Right atrium auricular region (tissue), 2 donors: ENCODE results near the gene CD79A. TPM values are rescaled to one million over a fixed set of nuclear protein-coding genes. Genes with fewer than 3 reads are reported as not detected.

Experiments used
- DNase-seq: peaks from one replicate; pipeline ENCODE4 v3.0.0-alpha.2; 2019; ENCODE audit warnings: low spot score
- H3K27ac ChIP-seq, 2 donors: fragments of 200-600 bp; sonication (generic); 1 replicate in 1 of 2; 2 replicates in 1 of 2; pipeline ENCODE4 v1.5.1; 2016 to 2019
- H3K27me3 ChIP-seq, 2 donors: fragments of 200-600 bp; sonication (generic); one replicate each; pipeline versions ENCODE4 v1.5.1 to v1.6.0; 2017 to 2019
- H3K36me3 ChIP-seq: fragments of 200-600 bp; sonication (generic); one replicate; pipeline ENCODE4 v1.5.1; 2016
- H3K4me1 ChIP-seq, 2 donors: fragments of 200-600 bp; sonication (generic); one replicate each; pipeline versions ENCODE4 v1.5.1 to v1.6.0; 2017 to 2019
- H3K4me3 ChIP-seq, 2 donors: fragments of 200-600 bp; sonication (generic); 1 replicate in 1 of 2; 2 replicates in 1 of 2; pipeline ENCODE4 v1.5.1; 2017 to 2019; ENCODE audit warnings: mild to moderate bottlenecking in 1 of 2, moderate library complexity in 1 of 2
- H3K9me3 ChIP-seq, 2 donors: fragments of 200-600 bp; sonication (generic); one replicate each; pipeline ENCODE4 v1.5.1; 2019
- total RNA-seq, 2 donors: library from RNA; depleted of rRNA; stranded (reverse); fragments of >200 nt; gene quantifications; one replicate each; pipeline ENCODE4 v1.1.0, GENCODE V29; 2016
- TF ChIP-seq, protein P1 (sequence below), 2 donors: fragments of 200-600 bp; sonication (generic); IDR thresholded peaks; one replicate each; pipeline ENCODE4 v1.5.1; 2019; ENCODE audit warnings: antibody characterized with exemption in 2 of 2

The CD79A gene
- total RNA-seq, 2 donors from 2014 or later: 1.1 TPM; not detected in 1

GRCh38 chr19:41906271-41906670 lies 29.2 kb downstream of the CD79A start:
- TF ChIP-seq, protein P1, sequence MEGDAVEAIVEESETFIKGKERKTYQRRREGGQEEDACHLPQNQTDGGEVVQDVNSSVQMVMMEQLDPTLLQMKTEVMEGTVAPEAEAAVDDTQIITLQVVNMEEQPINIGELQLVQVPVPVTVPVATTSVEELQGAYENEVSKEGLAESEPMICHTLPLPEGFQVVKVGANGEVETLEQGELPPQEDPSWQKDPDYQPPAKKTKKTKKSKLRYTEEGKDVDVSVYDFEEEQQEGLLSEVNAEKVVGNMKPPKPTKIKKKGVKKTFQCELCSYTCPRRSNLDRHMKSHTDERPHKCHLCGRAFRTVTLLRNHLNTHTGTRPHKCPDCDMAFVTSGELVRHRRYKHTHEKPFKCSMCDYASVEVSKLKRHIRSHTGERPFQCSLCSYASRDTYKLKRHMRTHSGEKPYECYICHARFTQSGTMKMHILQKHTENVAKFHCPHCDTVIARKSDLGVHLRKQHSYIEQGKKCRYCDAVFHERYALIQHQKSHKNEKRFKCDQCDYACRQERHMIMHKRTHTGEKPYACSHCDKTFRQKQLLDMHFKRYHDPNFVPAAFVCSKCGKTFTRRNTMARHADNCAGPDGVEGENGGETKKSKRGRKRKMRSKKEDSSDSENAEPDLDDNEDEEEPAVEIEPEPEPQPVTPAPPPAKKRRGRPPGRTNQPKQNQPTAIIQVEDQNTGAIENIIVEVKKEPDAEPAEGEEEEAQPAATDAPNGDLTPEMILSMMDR (IDR thresholded peaks at IDR 0.05): no peak
- Histone ChIP-seq H3K27ac (no peak overlapping the region), H3K36me3 (peaks cover 57% of the 10 kb centered on the region), H3K4me1 (no peaks in the 10 kb centered on the region), H3K9me3 (no peaks in the 10 kb centered on the region), H3K4me3 (no peak overlapping the region), H3K27me3 (no peaks in the 10 kb centered on the region)
- DNase-seq: no peak

- no peak for DNase-seq
- H3K9me3 ChIP-seq: no peaks in the 10 kb centered on the region
- peaks cover 49% of the 10 kb centered on the region for H3K36me3 ChIP-seq
- H3K4me1 ChIP-seq: no peaks in the 10 kb centered on the region
- peaks cover 0 to 1% of the 10 kb centered on the region in 2 donors for H3K27me3 ChIP-seq
- H3K4me3 ChIP-seq: no peak overlapping the region
- TF ChIP-seq, protein P1 (IDR thresholded peaks at IDR 0.05): no peak
- H3K27ac ChIP-seq: no peak overlapping the region
Measured at GRCh38 chr19:41906916-41907680, 30.0 kb downstream of the CD79A start.

DNA sequence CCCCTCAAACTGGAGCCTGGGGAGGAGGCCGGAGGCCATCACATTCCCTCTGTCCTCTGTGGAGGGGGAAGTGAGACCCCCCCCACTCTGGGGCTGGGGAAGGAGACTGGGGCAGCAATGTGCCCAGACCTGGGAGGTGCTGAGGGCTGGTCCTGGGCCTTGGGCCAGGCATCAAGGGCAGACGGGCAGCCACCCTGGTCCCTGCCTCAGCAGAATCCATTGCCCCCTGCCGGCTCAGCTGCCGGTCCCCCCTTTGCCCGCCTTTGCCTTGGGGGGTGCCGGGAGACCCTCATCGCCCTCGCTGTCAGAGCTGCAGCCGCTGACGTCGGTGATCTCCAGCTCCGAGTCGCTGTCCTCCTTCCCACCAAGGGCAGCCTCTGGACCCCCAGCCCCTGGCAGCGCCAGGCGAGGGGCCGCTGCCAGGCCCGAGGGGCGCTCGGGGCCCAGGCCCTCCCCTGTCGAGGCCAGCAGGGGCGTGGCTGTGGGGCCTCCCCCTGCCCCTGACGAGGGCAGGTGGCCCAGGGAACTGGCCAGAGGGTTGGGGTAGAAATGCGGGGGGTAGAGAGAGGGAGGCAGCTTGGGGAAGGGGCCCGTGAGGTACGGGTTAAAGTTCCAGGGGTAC lies 31.0 kb downstream of the CD79A start:
- Histone ChIP-seq H3K27ac (no peak overlapping the region), H3K4me3 (no peak overlapping the region), H3K27me3 (peaks cover 0 to 10% of the 10 kb centered on the region in 2 donors), H3K4me1 (peaks cover 0 to 6% of the 10 kb centered on the region in 2 donors), H3K36me3 (peaks cover 39% of the 10 kb centered on the region), H3K9me3 (no peaks in the 10 kb centered on the region)
- TF ChIP-seq, protein P1 (IDR thresholded peaks at IDR 0.05): no peak
- no peak for DNase-seq

- Histone ChIP-seq H3K27me3 (peaks cover 0 to 16% of the 10 kb centered on the region in 2 donors), H3K4me1 (peaks cover 0 to 12% of the 10 kb centered on the region in 2 donors), H3K27ac (no peak overlapping the region), H3K36me3 (peaks cover 31% of the 10 kb centered on the region), H3K4me3 (no peak overlapping the region), H3K9me3 (no peaks in the 10 kb centered on the region)
- DNase-seq: no peak
- TF ChIP-seq, protein P1 (IDR thresholded peaks at IDR 0.05): no peak
Measured at GRCh38 chr19:41908724-41909464, 31.8 kb downstream of the CD79A start.

DNA sequence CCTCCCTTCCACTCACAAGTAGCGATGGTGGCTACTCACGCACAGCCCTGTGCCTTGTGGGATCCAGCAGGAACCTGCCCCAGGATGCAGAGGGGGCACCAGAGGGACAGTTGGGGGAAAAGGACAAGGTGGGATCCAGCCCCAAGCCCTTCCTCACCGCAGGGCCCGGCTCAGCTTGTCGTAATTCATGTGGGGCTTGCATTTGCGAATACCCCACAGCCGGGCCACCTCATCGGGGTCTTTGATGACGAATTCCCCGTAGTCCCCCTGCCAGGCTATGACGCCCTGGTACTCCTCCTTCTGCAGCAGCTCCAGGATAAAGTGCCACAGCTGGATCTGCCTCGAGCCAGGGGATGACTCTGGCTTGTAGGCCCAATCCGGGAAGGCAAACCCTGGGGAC lies 32.6 kb downstream of the CD79A start:
- Histone ChIP-seq H3K4me1 (peaks cover 0 to 12% of the 10 kb centered on the region in 2 donors), H3K27ac (no peak overlapping the region), H3K36me3 (peaks cover 23% of the 10 kb centered on the region), H3K4me3 (no peak overlapping the region), H3K27me3 (peaks cover 0 to 19% of the 10 kb centered on the region in 2 donors), H3K9me3 (no peaks in the 10 kb centered on the region)
- TF ChIP-seq, protein P1 (IDR thresholded peaks at IDR 0.05): no peak
- no peak for DNase-seq
